ENCODE results near the gene SCGB3A2. TPM values are rescaled to one million over a fixed set of nuclear protein-coding genes. Genes with fewer than 3 reads are reported as not detected.

SCGB3A2 gene
- total RNA-seq, 4 donors from 2014 or later, result not detected

DNA sequence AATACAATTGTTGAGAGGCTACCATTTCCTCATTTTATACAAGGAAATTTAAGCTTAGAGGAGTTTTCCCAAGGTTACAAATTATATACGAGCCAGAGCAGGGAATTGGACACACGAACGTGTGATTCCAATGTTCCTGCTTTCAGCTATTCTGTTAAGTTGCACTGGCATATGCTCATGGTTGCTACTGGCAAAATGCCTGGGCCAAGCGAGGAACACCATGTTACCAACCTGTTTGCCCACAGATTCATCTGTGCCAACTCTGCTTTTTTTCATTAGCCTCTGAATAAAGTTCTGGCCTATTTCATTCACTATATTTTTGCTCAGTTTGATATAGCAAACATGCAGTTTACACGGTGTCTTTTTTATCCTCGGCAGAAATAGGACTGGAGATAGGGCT lies 32.9 kb downstream of the SCGB3A2 start:
- no peak for DNase-seq (ENCODE audit: extremely low spot score)

DNA sequence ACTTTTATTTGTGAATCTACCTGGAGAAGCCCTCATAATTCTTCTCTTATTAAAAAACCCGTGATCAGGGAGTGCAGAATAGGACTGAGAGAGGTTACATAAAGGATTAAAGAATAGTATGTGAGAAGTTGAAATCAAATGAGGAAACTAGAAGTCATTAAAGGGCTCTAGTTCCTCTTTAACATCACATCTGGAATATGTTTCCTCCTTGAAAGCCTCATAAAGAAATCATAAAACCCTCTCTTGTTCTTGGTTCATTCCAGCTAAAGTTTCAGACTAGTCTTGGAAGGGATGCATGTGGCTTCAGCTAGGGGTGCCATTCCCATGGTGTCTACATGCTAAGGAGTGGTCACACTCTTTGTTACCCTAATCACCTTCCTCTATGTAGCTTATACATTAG lies 33.5 kb downstream of the SCGB3A2 start:
- no peak for DNase-seq (ENCODE audit: extremely low spot score)
- no peaks in the 10 kb centered on the region for H3K4me1 ChIP-seq
- no peaks in the 10 kb centered on the region for H3K9me3 ChIP-seq
- no peaks in the 10 kb centered on the region for H3K36me3 ChIP-seq
- TF ChIP-seq EP300 (IDR thresholded peaks at IDR 0.05) (no peak), POLR2AphosphoS5 (IDR thresholded peaks at IDR 0.05) (no peak), POLR2A (IDR thresholded peaks at IDR 0.05; ENCODE audit: low read depth) (no peak)
- TF ChIP-seq, protein P1, sequence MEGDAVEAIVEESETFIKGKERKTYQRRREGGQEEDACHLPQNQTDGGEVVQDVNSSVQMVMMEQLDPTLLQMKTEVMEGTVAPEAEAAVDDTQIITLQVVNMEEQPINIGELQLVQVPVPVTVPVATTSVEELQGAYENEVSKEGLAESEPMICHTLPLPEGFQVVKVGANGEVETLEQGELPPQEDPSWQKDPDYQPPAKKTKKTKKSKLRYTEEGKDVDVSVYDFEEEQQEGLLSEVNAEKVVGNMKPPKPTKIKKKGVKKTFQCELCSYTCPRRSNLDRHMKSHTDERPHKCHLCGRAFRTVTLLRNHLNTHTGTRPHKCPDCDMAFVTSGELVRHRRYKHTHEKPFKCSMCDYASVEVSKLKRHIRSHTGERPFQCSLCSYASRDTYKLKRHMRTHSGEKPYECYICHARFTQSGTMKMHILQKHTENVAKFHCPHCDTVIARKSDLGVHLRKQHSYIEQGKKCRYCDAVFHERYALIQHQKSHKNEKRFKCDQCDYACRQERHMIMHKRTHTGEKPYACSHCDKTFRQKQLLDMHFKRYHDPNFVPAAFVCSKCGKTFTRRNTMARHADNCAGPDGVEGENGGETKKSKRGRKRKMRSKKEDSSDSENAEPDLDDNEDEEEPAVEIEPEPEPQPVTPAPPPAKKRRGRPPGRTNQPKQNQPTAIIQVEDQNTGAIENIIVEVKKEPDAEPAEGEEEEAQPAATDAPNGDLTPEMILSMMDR (IDR thresholded peaks at IDR 0.05), result no peak
- H3K27me3 ChIP-seq, result no peaks in the 10 kb centered on the region
- intact Hi-C loops (cut with DNase I), result no loop called here
- 41% methylated on average over 1 of the region's 1 CpG for WGBS
- no peak overlapping the region for H3K27ac ChIP-seq (replicated peaks in 1 of 4)
- no peak overlapping the region for H3K4me3 ChIP-seq

More for the DNA sequence above, 32.9 kb downstream of the SCGB3A2 start:
- Histone ChIP-seq H3K36me3 (no peaks in the 10 kb centered on the region), H3K9me3 (no peaks in the 10 kb centered on the region), H3K27ac (replicated peaks in 1 of 4) (no peak overlapping the region), H3K4me1 (no peaks in the 10 kb centered on the region), H3K27me3 (no peaks in the 10 kb centered on the region), H3K4me3 (no peak overlapping the region)
- TF ChIP-seq POLR2AphosphoS5 (IDR thresholded peaks at IDR 0.05), result no peak
- no peak for TF ChIP-seq EP300 (IDR thresholded peaks at IDR 0.05)
- TF ChIP-seq, protein P1 (IDR thresholded peaks at IDR 0.05), result no peak
- TF ChIP-seq POLR2A (IDR thresholded peaks at IDR 0.05; ENCODE audit: low read depth), result no peak
- 76% methylated on average over 6 of the region's 6 CpGs for WGBS
- intact Hi-C loops (cut with DNase I), result no loop called here

DNA sequence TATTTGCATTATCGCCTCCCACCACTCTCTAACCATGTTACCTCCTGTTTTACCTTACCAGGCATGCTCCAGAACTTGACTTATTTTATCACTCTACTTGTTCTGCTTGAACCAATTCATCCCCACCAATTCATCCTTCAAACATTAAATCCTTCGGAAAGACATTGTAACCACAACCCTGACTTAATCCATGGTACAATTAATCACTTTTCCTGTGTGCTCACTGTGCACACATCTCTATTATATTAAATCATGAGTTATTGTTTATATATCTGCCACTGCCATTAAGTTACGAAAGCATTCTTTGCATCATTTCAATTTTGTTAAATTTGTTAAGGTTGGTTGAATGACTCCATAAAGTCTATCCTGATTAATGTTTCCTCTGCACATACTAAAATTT lies 35.3 kb downstream of the SCGB3A2 start:
- TF ChIP-seq POLR2A (IDR thresholded peaks at IDR 0.05; ENCODE audit: low read depth) (no peak), EP300 (IDR thresholded peaks at IDR 0.05) (no peak), POLR2AphosphoS5 (IDR thresholded peaks at IDR 0.05) (no peak)
- TF ChIP-seq, protein P1 (IDR thresholded peaks at IDR 0.05), result no peak
- H3K9me3 ChIP-seq, result no peaks in the 10 kb centered on the region
- intact Hi-C loops (cut with DNase I), result no loop called here

GRCh38 chr5:147918101-147918685 lies 39.7 kb downstream of the SCGB3A2 start:
- Histone ChIP-seq H3K4me1 (no peaks in the 10 kb centered on the region), H3K4me3 (no peak overlapping the region), H3K36me3 (no peaks in the 10 kb centered on the region), H3K9me3 (no peaks in the 10 kb centered on the region), H3K27me3 (no peaks in the 10 kb centered on the region), H3K27ac (replicated peaks in 1 of 4) (no peak overlapping the region)
- 42% methylated on average over 2 of the region's 2 CpGs for WGBS
- no peak for DNase-seq (ENCODE audit: extremely low spot score)
- TF ChIP-seq POLR2A (IDR thresholded peaks at IDR 0.05; ENCODE audit: low read depth), result no peak
- TF ChIP-seq, protein P1 (IDR thresholded peaks at IDR 0.05), result no peak
- TF ChIP-seq POLR2AphosphoS5 (IDR thresholded peaks at IDR 0.05), result no peak
- no peak for TF ChIP-seq EP300 (IDR thresholded peaks at IDR 0.05)
- intact Hi-C loops (cut with DNase I), result no loop called here

More for the DNA sequence above, 35.3 kb downstream of the SCGB3A2 start:
- no peak overlapping the region for H3K27ac ChIP-seq (replicated peaks in 1 of 4)
- no peaks in the 10 kb centered on the region for H3K27me3 ChIP-seq
- no peak for DNase-seq (ENCODE audit: extremely low spot score)
- H3K36me3 ChIP-seq, result no peaks in the 10 kb centered on the region
- WGBS, result 77% methylated on average over 3 of the region's 3 CpGs
- no peaks in the 10 kb centered on the region for H3K4me1 ChIP-seq
- no peak overlapping the region for H3K4me3 ChIP-seq

- Histone ChIP-seq H3K4me3 (no peak overlapping the region), H3K36me3 (no peaks in the 10 kb centered on the region), H3K27me3 (no peaks in the 10 kb centered on the region), H3K4me1 (no peaks in the 10 kb centered on the region), H3K9me3 (no peaks in the 10 kb centered on the region), H3K27ac (replicated peaks in 1 of 4) (no peak overlapping the region)
- DNase-seq (ENCODE audit: extremely low spot score), result no peak
- WGBS, result 74% methylated on average over 3 of the region's 3 CpGs
- intact Hi-C loops (cut with DNase I), result no loop called here
- no peak for TF ChIP-seq POLR2AphosphoS5 (IDR thresholded peaks at IDR 0.05)
- TF ChIP-seq, protein P1 (IDR thresholded peaks at IDR 0.05), result no peak
- TF ChIP-seq EP300 (IDR thresholded peaks at IDR 0.05), result no peak
Measured at GRCh38 chr5:147918899-147919298, 40.4 kb downstream of the SCGB3A2 start.
